BJ (cell line): ENCODE measurements around the gene ELOVL2. TPM values are rescaled to one million over a fixed set of nuclear protein-coding genes. Genes with fewer than 3 reads are reported as not detected.
A peak's percentile ranks its signal among the peaks of the same experiment; 100 is the strongest.
"Not testable (repeated sequence)": the region's sequence is repeated elsewhere in the genome, so short reads cannot be mapped to it uniquely, and the experiment has no call there.

Experiments used
- CTCF ChIA-PET: fragments of 350-600 bp; formaldehyde crosslinking; extraction: SDS; loops from one replicate; lab custom pipeline; 2021; ENCODE audit warnings: antibody characterized with exemption, inconsistent platforms; lab: Yijun Ruan, JAX
- POLR2A ChIA-PET: fragments of 300-600 bp; sonication (Branson Sonifier 250); formaldehyde crosslinking; extraction: SDS; loops from one replicate; lab custom pipeline; 2021; ENCODE audit warnings: antibody characterized with exemption; lab: Charles Lee
- DNase-seq: peaks from one replicate; pipeline ENCODE4 v3.0.0-alpha.2; 2011; ENCODE audit warnings: low read depth
- H3K27me3 ChIP-seq: 2 replicates; pipeline ENCODE4 v1.6.0; 2011; ENCODE audit warnings: low read length; ENCODE audit not compliant: control insufficient read depth, insufficient read depth
- H3K36me3 ChIP-seq: 2 replicates; pipeline ENCODE4 v1.5.1; 2011; ENCODE audit warnings: low read length; ENCODE audit not compliant: control insufficient read depth, insufficient read depth
- H3K4me3 ChIP-seq: 2 replicates; pipeline ENCODE4 v1.5.1; 2011; ENCODE audit warnings: low read depth, mild to moderate bottlenecking, control low read depth, low read length
- CTCF ChIP-seq: IDR thresholded peaks from 2 replicates; pipeline ENCODE4 v1.5.1; 2011; ENCODE audit warnings: low read depth, mild to moderate bottlenecking, control low read depth, inconsistent platforms, low read length, moderate library complexity; ENCODE audit not compliant: insufficient read depth
- polyA minus RNA-seq: library from RNA; depleted of rRNA, polyadenylated mRNA; stranded (reverse); fragments of >200 nt; gene quantifications from 2 replicates; pipeline ENCODE4 v1.2.3, GENCODE V29; 2011; rRNA and poly(A)+ RNA removed
- polyA plus RNA-seq: library from polyadenylated mRNA; depleted of rRNA; stranded (reverse); fragments of >200 nt; gene quantifications from 2 replicates; pipeline ENCODE4 v1.2.3, GENCODE V29; 2011; rRNA removed

ELOVL2 gene
- polyA plus RNA-seq (0.17 and 0.21 TPM in 2 replicates), polyA minus RNA-seq (0.05 and 0.31 TPM in 2 replicates)

- peak; percentile 50 for TF ChIP-seq CTCF
- H3K27me3 ChIP-seq: peaks cover 16% of the 10 kb centered on the region
Measured at GRCh38 chr6:11043961-11044711, at the start of gene ELOVL2. TSS of gene ELOVL2 (minus strand) at chr6:11044305. CDS start at chr6:11044230, 75 bp downstream.

GRCh38 chr6:11093376-11093625 lies 49.2 kb upstream of the ELOVL2 start:
- DNase-seq: no peak
- POLR2A ChIA-PET: no interaction called here
- H3K27me3 ChIP-seq: no peaks in the 10 kb centered on the region
- H3K4me3 ChIP-seq: peak overlapping the region; percentile 99
- no peak for TF ChIP-seq CTCF
- peaks cover 2% of the 10 kb centered on the region; the same call in 1 of the 2 replicates for H3K36me3 ChIP-seq
- CTCF ChIA-PET: interaction anchor here (0.6 to 1.9 kb wide), 12 partner anchors 13 to 403 kb away, joined by 3 to 9 read pairs (median 4); no protein-coding TSS in a partner anchor

More at GRCh38 chr6:11043961-11044711, at the start of gene ELOVL2:
- peak within 1 kb of the TSS; percentile 41 for H3K4me3 ChIP-seq
- no peaks in the 10 kb centered on the region for H3K36me3 ChIP-seq
- no peak for DNase-seq
- CTCF ChIA-PET: interaction anchor here (0.5 to 3.8 kb wide), 4 partner anchors 9 to 93 kb away, joined by 3 to 12 read pairs (median 6); no protein-coding TSS in a partner anchor
- POLR2A ChIA-PET: no interaction called here

GRCh38 chr6:11092668-11093375 lies 48.7 kb upstream of the ELOVL2 start:
- CTCF ChIA-PET: interaction anchor here (0.6 to 1.9 kb wide), 11 partner anchors 12 to 404 kb away, joined by 3 to 9 read pairs (median 4); no protein-coding TSS in a partner anchor
- Histone ChIP-seq H3K36me3 (peaks cover 2% of the 10 kb centered on the region; the same call in 1 of the 2 replicates), H3K27me3 (no peaks in the 10 kb centered on the region), H3K4me3 (peak overlapping the region; percentile 99)
- POLR2A ChIA-PET: no interaction called here
- TF ChIP-seq CTCF: no peak
- DNase-seq: no peak

GRCh38 chr6:11091141-11091540 lies 47.0 kb upstream of the ELOVL2 start:
- DNase-seq, H3K27me3 ChIP-seq, H3K4me3 ChIP-seq, H3K36me3 ChIP-seq, POLR2A ChIA-PET: not testable (repeated sequence)
- CTCF ChIA-PET: interaction anchor here (1.5 kb wide), 1 partner anchor 38 kb away, joined by 3 read pairs; no protein-coding TSS in a partner anchor

- H3K27me3 ChIP-seq: no peaks in the 10 kb centered on the region
- DNase-seq: no peak
- CTCF ChIA-PET: interaction anchor here (1.3 to 1.5 kb wide), 3 partner anchors 134 to 407 kb away, joined by 3 read pairs; no protein-coding TSS in a partner anchor
- no peak overlapping the region for H3K4me3 ChIP-seq
- POLR2A ChIA-PET: no interaction called here
- no peak for TF ChIP-seq CTCF
- H3K36me3 ChIP-seq: no peaks in the 10 kb centered on the region
Measured at GRCh38 chr6:11089695-11090094, 45.6 kb upstream of the ELOVL2 start.

GRCh38 chr6:11087141-11087812 lies 43.2 kb upstream of the ELOVL2 start:
- H3K4me3 ChIP-seq, H3K36me3 ChIP-seq, POLR2A ChIA-PET, DNase-seq, H3K27me3 ChIP-seq: not testable (repeated sequence)
- CTCF ChIA-PET: interaction anchor here (1.2 kb wide), 1 partner anchor 488 kb away, joined by 3 read pairs; no protein-coding TSS in a partner anchor
